ENCODE results near the gene COL4A4. TPM values are rescaled to one million over a fixed set of nuclear protein-coding genes. Genes with fewer than 3 reads are reported as not detected.

Gene COL4A4
- total and polyA plus RNA-seq, 2 of the 13 experiments (the other 11 are each of a cell fraction or from before 2014, with no cell fraction given): not detected

DNA sequence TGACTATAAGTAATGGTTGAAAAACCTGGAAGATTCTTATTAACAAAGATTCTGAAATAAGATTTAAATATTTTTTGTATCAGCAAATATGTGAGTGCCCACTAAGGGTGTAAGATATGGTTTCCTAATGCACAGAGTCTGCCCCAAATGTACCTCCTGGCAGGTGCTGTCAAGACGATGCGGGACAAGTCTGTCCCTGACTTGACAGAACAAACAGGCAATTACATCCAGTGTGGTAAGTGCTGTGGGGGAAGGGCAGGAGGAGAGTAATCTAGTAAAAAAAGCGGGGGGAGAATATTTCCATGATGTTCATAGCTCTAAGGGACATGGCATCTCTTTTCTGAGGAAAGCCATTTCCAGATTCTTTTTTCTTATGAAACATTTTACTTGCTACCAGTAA is 127.5 kb downstream of the COL4A4 start (continued):
- no peak for TF ChIP-seq REST (IDR thresholded peaks at IDR 0.05; ENCODE audit: borderline replicate concordance in 1 of 2, low read depth in 1 of 2, low read length in 2 of 2)
- TF ChIP-seq ZBTB40 (IDR thresholded peaks at IDR 0.05): no peak
- TF ChIP-seq ZBTB40 (CRISPR knock-in tag; IDR thresholded peaks at IDR 0.05): no peak
- TF ChIP-seq FIP1L1 (IDR thresholded peaks at IDR 0.05; ENCODE audit: borderline replicate concordance, insufficient read depth, low read depth, low read length): no peak
- no peak for TF ChIP-seq RFXAP (CRISPR knock-in tag; IDR thresholded peaks at IDR 0.05; ENCODE audit: borderline replicate concordance)
- TF ChIP-seq, protein P1, sequence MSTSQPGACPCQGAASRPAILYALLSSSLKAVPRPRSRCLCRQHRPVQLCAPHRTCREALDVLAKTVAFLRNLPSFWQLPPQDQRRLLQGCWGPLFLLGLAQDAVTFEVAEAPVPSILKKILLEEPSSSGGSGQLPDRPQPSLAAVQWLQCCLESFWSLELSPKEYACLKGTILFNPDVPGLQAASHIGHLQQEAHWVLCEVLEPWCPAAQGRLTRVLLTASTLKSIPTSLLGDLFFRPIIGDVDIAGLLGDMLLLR (CRISPR knock-in tag; IDR thresholded peaks at IDR 0.05): no peak
- no peak for TF ChIP-seq SIX1 (CRISPR knock-in tag; IDR thresholded peaks at IDR 0.05; ENCODE audit: borderline replicate concordance)
- no peak for TF ChIP-seq CENPX (CRISPR knock-in tag; IDR thresholded peaks at IDR 0.05)
- TF ChIP-seq NFE2L2 (IDR thresholded peaks at IDR 0.05; ENCODE audit: low read length): no peak
- TF ChIP-seq SKI (IDR thresholded peaks at IDR 0.05; ENCODE audit: partially characterized antibody): no peak
- no peak for TF ChIP-seq PRDM15 (CRISPR knock-in tag; IDR thresholded peaks at IDR 0.05)
- no peak for TF ChIP-seq NFE2 (CRISPR knock-in tag; IDR thresholded peaks at IDR 0.05)

Data from HepG2 (cell line).